Stimulated activated naive CD8-positive, alpha-beta T cell treated with anti-CD3 and anti-CD28 coated beads, Interleukin-15, amount 100 ng/mL, for 72 hours (primary cell): ENCODE results near the gene OPA1.

Source experiments
- ATAC-seq: fragments of 150-1000 bp; cut with Tn5 transposase; 2 replicates; pipeline ENCODE4 v1.10.0; 2021; ENCODE audit warnings: mild to moderate bottlenecking, moderate library complexity
- DNase-seq, 2 donors: peaks; one replicate each; pipeline ENCODE4 v3.0.0; 2021 to 2022
- H3K27ac Mint-ChIP-seq, 2 donors: one replicate each; pipeline ENCODE4 v1.8.0; 2022; ENCODE audit warnings: mild to moderate bottlenecking in 2 of 2, mixed read lengths in 2 of 2, moderate library complexity in 2 of 2
- H3K27me3 Mint-ChIP-seq: one replicate; pipeline ENCODE4 v1.8.0; 2022; ENCODE audit warnings: mixed read lengths
- H3K4me1 Mint-ChIP-seq: one replicate; pipeline ENCODE4 v1.8.0; 2022; ENCODE audit warnings: mild to moderate bottlenecking, mixed read lengths
- H3K4me3 Mint-ChIP-seq, 2 donors: one replicate each; pipeline ENCODE4 v1.8.0; 2022; ENCODE audit warnings: mild to moderate bottlenecking in 2 of 2, mixed read lengths in 2 of 2, moderate library complexity in 1 of 2
- H3K9me3 Mint-ChIP-seq, 2 donors: one replicate each; pipeline ENCODE4 v1.8.0; 2022; ENCODE audit warnings: mixed read lengths in 2 of 2

The OPA1 gene

DNA sequence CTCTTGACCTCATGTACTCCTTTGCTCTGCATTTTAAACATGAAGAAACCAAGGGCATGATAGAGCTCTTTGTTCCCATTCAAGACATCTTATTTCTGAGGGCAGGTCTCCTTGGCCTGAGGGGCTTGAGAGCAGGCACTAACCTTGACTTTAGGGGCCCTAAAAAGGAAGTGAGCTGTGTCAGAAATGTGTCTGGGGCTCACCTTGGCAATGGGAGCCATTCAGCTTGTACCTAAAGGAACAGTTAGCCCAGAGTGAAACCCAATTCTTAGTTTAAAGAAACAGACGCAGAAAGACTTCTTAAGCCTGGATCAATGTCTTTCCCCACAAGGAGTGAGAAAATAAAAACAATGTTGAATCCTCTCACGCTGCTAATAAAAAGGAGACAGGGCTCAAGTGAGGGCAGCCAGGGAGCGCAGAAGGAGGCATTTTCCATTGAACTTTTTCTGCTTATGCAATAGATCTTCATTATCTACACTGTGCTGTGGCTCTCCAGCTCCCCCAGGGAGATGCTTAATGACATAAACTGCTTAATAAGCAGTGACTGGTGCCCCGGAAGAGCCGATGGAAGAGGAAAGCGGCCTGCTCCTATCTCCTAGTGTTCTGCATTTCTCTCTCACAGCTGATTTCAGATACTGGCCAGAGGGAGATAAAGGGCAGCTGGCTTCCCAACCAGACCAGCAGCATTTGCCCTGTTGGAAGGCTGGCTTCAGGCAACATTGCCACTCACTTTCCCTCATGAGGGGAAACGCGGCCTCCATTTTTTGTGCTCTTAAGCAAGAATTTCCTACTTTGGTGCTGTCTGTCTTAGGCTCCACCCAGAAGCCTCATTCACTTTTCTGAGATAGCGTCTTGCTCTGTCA is 152.0 kb downstream of the OPA1 start:
- Mint-ChIP-seq H3K4me1 (peaks cover 22% of the 10 kb centered on the region), H3K9me3 (no peaks in the 10 kb centered on the region), H3K27ac (no peak overlapping the region), H3K27me3 (peaks cover 32% of the 10 kb centered on the region), H3K4me3 (no peak overlapping the region)
- no peak for ATAC-seq
- no peak for DNase-seq

DNA sequence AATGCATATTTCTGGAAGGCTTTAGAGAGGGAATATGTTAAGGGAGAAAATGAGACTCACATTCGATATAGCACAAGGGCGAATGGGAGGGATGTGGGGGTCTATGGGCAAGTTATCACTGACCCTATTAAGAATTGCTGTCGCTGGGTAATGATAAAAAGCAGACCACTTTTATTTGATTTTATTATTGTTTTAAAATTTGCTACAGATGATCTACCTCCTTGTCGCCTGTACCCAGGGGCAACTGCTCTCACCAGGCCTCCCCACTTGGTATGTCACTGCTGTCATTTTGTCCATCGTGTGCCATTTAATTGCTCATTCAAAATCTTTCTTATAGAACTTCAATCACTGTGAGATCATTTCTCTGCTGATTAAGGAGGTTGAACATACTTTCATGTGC is 153.8 kb downstream of the OPA1 start:
- Mint-ChIP-seq H3K4me3 (no peak overlapping the region), H3K27ac (no peak overlapping the region), H3K4me1 (peaks cover 22% of the 10 kb centered on the region), H3K9me3 (no peaks in the 10 kb centered on the region), H3K27me3 (peaks cover 33% of the 10 kb centered on the region)
- ATAC-seq (no peak), DNase-seq (no peak)
